GM13976 (cell line): ENCODE data around the gene KCNV2.

ENCODE experiments used
- DNase-seq: peaks from one replicate; pipeline ENCODE4 v3.0.0; 2012; ENCODE audit warnings: low spot score
- in situ Hi-C: fragments of 300-500 bp; cut with MboI; formaldehyde crosslinking; loops from one replicate; pipeline ENCODE4 v1.12.0; 2022; ENCODE audit warnings: low sequenced_read_pairs, mixed read lengths, inconsistent platforms; ENCODE audit not compliant: unreplicated experiment
- TF ChIP-seq, protein P1 (sequence below): IDR thresholded peaks from 2 replicates; pipeline ENCODE4 v1.5.1; 2012; ENCODE audit warnings: borderline replicate concordance, mild to moderate bottlenecking; ENCODE audit not compliant: insufficient read depth; ENCODE audit errors: extremely low read depth, missing control alignments, control extremely low read depth

Gene KCNV2

DNA sequence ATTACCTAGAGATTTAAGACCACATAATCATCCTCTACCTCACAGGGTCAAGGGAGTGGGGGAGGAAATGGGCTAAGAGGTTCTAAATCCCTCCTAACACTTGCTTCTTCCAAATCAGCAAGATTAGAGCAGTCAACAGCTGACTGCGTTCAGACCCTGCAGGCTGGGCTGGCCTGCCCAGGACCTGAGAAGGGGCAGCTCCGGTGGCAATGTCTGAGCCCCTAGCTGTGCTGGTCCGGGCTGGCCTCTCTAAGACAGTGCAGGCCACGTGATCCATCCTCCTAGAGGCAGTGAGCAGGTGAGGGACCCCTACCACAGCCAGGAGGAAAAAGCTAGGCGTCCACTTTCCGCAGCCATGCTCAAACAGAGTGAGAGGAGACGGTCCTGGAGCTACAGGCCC, at the start of gene KCNV2:
Gene KCNV2 (plus strand): TSS at position 126 of the 400 bp plus-strand sequence. CDS start 230 bp downstream, at position 356.
- no peak for DNase-seq
- in situ Hi-C loops, result no loop called here
- TF ChIP-seq, protein P1, sequence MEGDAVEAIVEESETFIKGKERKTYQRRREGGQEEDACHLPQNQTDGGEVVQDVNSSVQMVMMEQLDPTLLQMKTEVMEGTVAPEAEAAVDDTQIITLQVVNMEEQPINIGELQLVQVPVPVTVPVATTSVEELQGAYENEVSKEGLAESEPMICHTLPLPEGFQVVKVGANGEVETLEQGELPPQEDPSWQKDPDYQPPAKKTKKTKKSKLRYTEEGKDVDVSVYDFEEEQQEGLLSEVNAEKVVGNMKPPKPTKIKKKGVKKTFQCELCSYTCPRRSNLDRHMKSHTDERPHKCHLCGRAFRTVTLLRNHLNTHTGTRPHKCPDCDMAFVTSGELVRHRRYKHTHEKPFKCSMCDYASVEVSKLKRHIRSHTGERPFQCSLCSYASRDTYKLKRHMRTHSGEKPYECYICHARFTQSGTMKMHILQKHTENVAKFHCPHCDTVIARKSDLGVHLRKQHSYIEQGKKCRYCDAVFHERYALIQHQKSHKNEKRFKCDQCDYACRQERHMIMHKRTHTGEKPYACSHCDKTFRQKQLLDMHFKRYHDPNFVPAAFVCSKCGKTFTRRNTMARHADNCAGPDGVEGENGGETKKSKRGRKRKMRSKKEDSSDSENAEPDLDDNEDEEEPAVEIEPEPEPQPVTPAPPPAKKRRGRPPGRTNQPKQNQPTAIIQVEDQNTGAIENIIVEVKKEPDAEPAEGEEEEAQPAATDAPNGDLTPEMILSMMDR, result no peak

DNA sequence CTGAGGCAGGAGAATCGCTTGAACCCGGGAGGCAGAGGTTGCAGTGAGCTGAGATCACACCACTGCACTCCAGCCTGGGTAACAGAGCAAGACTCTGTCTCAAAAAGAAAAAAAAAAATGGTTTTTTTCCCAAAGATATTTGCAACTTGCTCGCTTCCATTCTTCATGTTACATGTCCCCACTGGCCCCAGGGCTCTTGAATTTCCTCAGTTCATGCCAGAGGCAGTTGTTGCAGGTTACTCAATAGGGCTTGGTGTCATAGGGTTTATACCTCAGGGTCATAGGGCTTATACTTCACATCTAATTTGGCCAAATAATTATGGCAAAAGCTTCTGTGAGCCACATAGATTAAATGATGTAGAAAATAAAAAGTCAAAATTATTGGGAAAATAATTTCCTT, 44.1 kb upstream of the KCNV2 start:
- in situ Hi-C loops, result no loop called here
- no peak for DNase-seq
- TF ChIP-seq, protein P1, result no peak

GRCh38 chr9:2674141-2674824, 43.0 kb upstream of the KCNV2 start:
- in situ Hi-C loops, result no loop called here
- no peak for DNase-seq
- TF ChIP-seq, protein P1, result no peak

DNA sequence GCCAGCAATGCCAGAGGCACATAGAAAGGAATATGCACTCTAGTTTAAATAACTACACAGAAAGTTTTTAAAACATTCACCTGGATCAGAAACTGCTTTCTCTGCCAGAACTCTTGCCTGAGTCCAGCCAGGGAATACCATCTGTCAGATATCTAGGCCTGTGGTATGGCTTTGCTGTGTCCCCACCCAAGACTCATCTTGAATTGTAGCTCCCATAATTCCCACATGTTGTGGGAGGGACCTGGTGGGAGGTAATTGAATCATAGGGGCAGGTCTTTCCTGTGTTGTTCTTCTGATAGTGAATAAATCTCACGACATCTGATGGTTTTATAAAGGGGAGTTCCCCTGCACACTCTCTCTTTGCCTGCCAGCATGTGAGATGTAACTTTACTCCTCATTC, 41.5 kb upstream of the KCNV2 start:
- TF ChIP-seq, protein P1, result no peak

DNA sequence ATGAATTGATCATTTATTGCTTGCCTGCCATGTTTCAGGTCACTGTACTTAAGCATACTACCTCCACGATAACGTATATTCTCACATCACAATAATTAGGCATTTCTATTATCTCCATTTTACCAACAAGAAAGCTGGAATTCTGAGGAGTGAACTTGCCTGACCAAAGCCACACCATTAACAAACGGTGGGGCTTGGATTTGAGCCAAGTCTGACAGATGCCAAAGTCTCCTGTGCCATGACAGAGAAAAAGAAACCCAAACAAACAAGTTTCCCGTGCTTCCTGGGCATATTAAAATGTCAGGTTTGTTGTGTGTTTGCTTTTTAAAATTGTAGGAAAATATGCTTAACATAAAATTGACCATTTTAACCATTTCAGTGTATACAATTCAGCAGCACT, 40.8 kb upstream of the KCNV2 start:
- in situ Hi-C loops, result no loop called here
- no peak for DNase-seq
- TF ChIP-seq, protein P1, result no peak

More for the DNA sequence above, 41.5 kb upstream of the KCNV2 start:
- in situ Hi-C loops, result no loop called here
- no peak for DNase-seq

- TF ChIP-seq, protein P1, result no peak
- no peak for DNase-seq
- in situ Hi-C loops, result no loop called here
Observed at GRCh38 chr9:2677915-2678889, 39.1 kb upstream of the KCNV2 start.
